GM19238 (cell line): ENCODE results near the gene KRT35.
"Not testable (repeated sequence)": the region's sequence is repeated elsewhere in the genome, so short reads cannot be mapped to it uniquely, and the experiment has no call there.

Experiments
- DNase-seq: peaks from one replicate; pipeline ENCODE4 v3.0.0; 2011; ENCODE audit warnings: low spot score; ENCODE audit not compliant: insufficient read length

KRT35 gene

GRCh38 chr17:41462705-41463104, 18.2 kb downstream of the KRT35 start:
- no peak for DNase-seq

- DNase-seq, result no peak
Measured at GRCh38 chr17:41457676-41458075, 23.3 kb downstream of the KRT35 start.

GRCh38 chr17:41456204-41456603, 24.7 kb downstream of the KRT35 start:
- no peak for DNase-seq

GRCh38 chr17:41455236-41455635, 25.7 kb downstream of the KRT35 start:
- no peak for DNase-seq

DNA sequence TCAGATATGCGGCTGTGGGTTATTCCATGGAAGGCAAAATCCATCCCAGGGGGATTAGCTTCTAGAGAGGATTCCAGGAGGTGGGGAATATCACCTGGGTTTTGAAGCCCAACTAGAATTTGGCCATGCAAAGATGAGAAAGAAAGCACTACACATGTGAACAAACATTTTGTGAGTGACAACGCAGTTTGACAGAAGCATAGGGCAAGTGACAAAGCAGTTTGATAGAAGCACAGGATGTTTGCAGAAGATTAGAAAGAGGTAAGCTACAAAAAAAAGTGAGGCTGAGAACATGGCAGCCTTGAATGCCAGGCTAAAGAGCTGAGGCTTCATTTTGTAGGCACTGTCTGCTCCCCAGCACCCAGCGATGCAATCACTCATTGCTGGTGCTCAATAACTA, 27.9 kb downstream of the KRT35 start:
- no peak for DNase-seq

- no peak for DNase-seq
Measured at GRCh38 chr17:41452281-41452680, 28.7 kb downstream of the KRT35 start.

DNA sequence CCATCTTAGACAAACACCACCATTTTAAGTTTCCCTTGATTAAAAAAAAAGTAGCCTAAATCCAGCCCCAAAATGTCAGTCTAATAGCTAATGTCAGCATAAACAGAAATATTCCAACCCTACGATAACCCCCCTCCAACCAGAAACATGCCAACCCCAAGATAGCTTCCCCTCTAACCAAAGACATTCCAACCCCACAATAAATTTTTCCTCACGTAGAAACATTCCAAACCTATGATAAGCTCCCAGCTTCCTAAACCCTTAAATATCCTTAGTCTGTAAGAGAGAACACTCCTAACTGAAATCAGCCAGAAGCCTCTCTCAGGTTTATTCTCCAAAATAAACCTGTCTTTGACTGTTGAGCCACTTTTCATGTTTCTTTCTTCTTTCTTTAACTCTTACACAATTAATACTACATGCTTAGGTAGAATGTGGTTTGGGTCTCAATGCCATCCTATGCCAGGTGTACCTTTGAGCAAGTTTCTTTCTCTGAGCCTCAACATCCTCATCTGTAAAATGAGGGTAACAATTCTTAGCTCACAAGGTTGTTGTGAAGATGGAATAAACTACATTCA, 29.7 kb downstream of the KRT35 start:
- DNase-seq, result no peak

DNA sequence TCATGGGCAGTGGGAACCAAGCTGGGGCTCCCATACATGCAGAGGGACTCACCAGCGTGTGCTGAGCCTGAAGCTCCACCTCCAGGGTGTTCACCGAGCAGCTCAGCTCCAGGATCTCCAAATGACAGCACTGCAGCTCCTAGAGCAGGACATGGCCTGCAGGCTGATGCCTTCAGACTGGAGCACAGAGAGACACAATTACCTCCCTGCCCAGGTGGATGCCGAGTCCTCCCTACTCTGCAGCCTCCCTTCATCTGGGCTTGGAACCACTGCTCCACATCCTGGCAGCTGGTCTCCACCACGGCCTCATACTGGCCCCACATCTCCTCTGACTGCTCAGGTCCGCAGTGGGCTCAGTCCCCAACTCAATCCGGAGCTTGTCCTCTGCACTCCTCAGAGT, 31.9 kb downstream of the KRT35 start:
- DNase-seq, result no peak

DNA sequence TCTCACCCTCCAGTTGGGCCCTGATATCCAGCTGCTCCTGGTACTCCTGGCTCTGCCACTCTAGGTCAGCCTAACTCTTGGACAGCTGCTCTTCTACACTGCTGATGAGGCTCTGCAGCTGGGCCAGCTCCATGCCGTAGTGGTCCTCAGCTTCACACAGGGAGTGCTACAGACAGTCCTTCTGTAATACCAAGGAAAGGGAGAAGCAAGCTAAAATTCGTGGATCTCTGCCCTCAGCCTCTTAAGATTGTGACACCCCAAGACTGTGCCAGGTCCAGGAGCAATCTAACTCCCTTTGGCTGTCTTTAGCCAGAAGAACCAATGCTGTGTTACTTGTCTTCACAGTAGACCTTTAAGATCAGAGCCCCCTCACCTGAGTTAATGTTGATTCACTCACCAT, 32.4 kb downstream of the KRT35 start:
- DNase-seq, result no peak

GRCh38 chr17:41446806-41447205, 34.1 kb downstream of the KRT35 start:
- no peak for DNase-seq

- no peak for DNase-seq
Measured at GRCh38 chr17:41444640-41445039, 36.3 kb downstream of the KRT35 start.

- DNase-seq, result no peak
Measured at GRCh38 chr17:41444186-41444585, 36.8 kb downstream of the KRT35 start.

GRCh38 chr17:41442739-41443138, 38.2 kb downstream of the KRT35 start:
- no peak for DNase-seq

- no peak for DNase-seq
Measured at GRCh38 chr17:41440531-41441033, 40.4 kb downstream of the KRT35 start, which contains the start of gene KRT38. KRT38 (minus strand) TSS chr17:41440983; CDS start chr17:41440921, 62 bp downstream.

- DNase-seq, result no peak
Measured at GRCh38 chr17:41439375-41439774, 41.6 kb downstream of the KRT35 start.

DNA sequence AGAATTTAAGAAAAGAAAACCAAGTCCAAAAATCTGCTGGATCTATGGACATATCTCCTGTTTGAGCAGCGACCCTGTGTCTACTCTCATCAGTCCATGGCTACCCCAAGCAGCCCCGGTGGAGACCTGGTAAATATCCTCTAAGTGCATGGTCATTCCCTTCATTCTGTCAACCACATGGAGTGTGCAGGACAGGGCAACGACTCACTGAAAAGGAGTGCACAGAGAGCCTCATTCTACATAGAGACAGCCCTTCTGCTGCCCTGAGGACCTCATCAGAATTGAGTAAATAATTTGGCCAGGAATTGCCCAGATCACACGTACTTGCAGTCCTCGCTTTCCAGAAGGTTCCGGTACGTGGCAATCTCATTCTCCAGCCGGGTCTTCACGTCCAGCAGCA, 43.2 kb downstream of the KRT35 start:
- no peak for DNase-seq

DNA sequence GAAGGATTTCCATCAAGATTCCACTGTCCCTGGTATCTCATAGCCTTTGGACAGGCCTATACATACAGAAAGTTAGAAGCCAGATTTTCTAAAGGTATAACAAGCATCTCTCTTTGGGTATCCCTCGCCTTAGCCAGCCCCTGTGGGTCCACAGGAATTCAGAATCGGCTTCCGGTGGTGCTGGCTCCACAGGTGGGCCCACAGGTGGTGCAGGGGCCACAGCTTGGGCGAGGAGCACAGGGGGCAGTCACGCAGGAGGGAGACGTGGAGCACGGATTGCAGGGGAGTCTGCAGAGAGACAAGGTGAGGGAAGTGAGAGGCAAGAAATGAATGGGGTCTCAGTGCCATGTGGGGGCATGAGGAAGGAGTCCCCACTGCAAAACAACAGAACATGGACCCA, 43.7 kb downstream of the KRT35 start:
- no peak for DNase-seq

DNA sequence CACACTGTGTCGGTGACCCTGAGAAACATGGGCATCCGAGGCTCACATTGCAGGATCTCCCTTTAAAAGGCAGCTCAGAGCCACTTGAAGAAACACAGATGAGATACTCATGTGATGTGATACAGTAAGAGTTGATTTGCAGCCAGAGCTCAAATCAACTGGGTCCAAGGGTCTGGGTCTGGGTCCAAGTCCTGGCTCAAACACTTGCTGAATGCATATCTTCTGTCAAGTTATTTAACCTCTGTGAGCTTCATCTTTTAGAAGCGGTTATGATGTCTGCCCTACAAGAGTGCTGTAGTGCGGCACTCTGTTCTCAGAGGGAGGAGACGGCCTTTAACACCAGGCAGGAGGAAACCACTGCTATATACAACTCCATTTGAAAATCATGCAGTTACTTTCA, 46.5 kb downstream of the KRT35 start:
- DNase-seq, result no peak

DNA sequence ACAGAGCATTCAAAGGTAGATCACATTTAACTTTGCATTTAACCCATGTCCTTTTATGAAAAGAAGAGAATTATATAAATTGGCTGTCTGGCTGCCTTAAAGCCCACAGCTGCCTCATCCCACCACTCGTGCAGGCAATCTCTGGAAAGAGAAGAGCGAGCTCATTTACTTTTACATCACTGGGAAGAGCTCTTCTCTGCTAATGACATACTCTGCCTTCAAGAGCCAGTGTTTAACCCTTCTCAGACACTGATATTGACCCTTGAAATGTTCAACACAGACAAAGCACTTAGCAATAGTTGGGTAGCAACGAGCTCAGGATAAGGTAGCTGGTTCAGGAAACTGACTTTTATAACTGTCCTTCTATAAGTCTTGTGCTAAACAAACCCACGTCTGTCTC, 46.9 kb downstream of the KRT35 start:
- no peak for DNase-seq

- DNase-seq, result no peak
Measured at GRCh38 chr17:41433586-41433985, 47.4 kb downstream of the KRT35 start.

DNA sequence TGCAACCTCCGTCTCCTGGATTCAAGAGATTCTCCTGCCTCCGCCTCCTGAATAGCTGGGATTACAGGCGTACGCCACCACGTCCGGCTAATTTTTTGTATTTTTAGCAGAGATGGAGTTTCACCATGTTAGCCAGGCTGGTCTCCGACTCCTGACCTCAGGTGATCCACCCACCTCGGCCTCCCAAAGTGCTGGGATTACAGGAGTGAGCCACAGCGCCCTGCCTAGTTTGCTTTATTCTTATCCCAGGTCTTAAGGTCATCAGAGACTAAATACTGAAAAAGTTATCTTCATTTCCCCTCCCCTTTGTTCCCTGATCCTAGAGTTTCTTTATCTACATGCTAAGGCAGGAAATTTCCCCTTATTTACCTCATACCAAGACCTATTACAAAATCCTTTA, 50.6 kb downstream of the KRT35 start:
- not testable (repeated sequence) for DNase-seq

- no peak for DNase-seq
Measured at GRCh38 chr17:41429667-41430066, 51.3 kb downstream of the KRT35 start.

DNA sequence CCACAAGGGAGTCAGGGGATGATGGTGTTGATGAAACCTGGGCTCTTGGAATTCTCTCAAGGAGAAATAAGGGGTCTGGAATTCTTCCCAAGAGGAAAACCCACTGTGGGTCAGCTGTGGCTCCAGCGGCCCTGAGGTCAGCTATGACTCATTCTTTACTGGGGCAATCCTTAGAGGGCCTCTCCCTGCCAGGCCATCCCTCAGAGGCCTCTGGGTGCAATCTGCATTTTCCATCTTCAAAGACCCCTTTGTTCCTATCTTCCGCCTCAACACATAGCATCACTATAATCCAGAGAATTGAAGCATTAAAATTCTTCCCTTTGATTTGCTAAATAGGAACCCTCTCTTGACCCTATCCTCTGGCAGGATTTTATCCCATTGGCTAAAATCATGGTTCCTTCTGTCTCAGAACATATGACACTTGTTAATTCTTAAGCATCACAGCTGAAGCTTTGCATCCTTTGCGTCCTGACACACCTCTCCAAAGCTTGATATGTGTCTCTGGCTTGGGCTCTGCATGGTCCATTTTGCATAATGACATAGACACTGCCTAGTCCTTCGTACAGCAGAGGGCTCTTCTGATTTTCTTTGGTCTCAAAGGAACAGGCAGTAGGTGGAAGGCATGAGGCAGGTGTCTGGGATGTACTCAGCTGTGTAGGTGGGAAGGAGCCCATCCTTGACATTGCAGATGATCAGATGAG, 52.2 kb downstream of the KRT35 start:
- no peak for DNase-seq
